ACC112 (cell line): Measurements from ENCODE around the gene ADH7.
A peak's percentile ranks its signal among the peaks of the same experiment; 100 is the strongest.

ENCODE experiments used
- H2AFZ ChIP-seq: fragments of 200-600 bp; sonication (generic); one replicate; pipeline ENCODE4 v1.6.0; 2017; ENCODE audit warnings: antibody characterized with exemption, low read length; ENCODE audit not compliant: unreplicated experiment
- H3K27ac ChIP-seq: fragments of 200-600 bp; sonication (generic); 2 replicates; pipeline ENCODE4 v1.5.1; 2014; ENCODE audit warnings: low read depth, mild to moderate bottlenecking, antibody characterized with exemption, low read length, moderate library complexity
- H3K27me3 ChIP-seq: fragments of 200-600 bp; sonication (generic); 2 replicates; pipeline ENCODE4 v1.6.1; 2014; ENCODE audit warnings: mild to moderate bottlenecking, antibody characterized with exemption, low read length, moderate library complexity, mixed read lengths; ENCODE audit not compliant: insufficient read depth
- H3K36me3 ChIP-seq: fragments of 200-600 bp; sonication (generic); 2 replicates; pipeline ENCODE4 v1.6.1; 2016; ENCODE audit warnings: mild to moderate bottlenecking, antibody characterized with exemption, low read length, moderate library complexity, mixed read lengths; ENCODE audit not compliant: insufficient read depth
- H3K4me1 ChIP-seq: fragments of 200-600 bp; sonication (generic); one replicate; pipeline ENCODE4 v1.6.1; 2016; ENCODE audit warnings: low read length, mixed read lengths; ENCODE audit not compliant: insufficient read depth, unreplicated experiment, control insufficient read depth
- H3K4me3 ChIP-seq: fragments of 200-600 bp; sonication (generic); 2 replicates; pipeline ENCODE4 v1.5.1; 2014; ENCODE audit warnings: mild to moderate bottlenecking, low read depth, low read length
- H3K79me2 ChIP-seq: fragments of 200-600 bp; sonication (generic); one replicate; pipeline ENCODE4 v1.6.0; 2016; ENCODE audit warnings: low read length; ENCODE audit not compliant: control insufficient read depth, unreplicated experiment, insufficient read depth

Gene ADH7

GRCh38 chr4:99435154-99435553 is at the start of gene ADH7:
TSS of gene ADH7 (minus strand) at chr4:99435342. CDS start at chr4:99435233, 109 bp downstream.
- Histone ChIP-seq H2AFZ (no peak within 1 kb of the TSS), H3K4me3 (no peak within 1 kb of the TSS), H3K79me2 (no peaks in the 10 kb centered on the region), H3K27ac (no peak within 1 kb of the TSS), H3K4me1 (no peaks in the 10 kb centered on the region), H3K27me3 (no peaks in the 10 kb centered on the region; the same call in 1 of the 2 replicates), H3K36me3 (no peaks in the 10 kb centered on the region)

- Histone ChIP-seq H3K4me3 (no peak overlapping the region), H2AFZ (no peak overlapping the region), H3K27me3 (no peaks in the 10 kb centered on the region), H3K79me2 (no peaks in the 10 kb centered on the region), H3K36me3 (no peaks in the 10 kb centered on the region), H3K27ac (no peak overlapping the region), H3K4me1 (no peaks in the 10 kb centered on the region)
Measured at GRCh38 chr4:99483636-99484035, 48.5 kb upstream of the ADH7 start.

- no peaks in the 10 kb centered on the region for H3K79me2 ChIP-seq
- H3K4me1 ChIP-seq, result no peaks in the 10 kb centered on the region
- no peaks in the 10 kb centered on the region for H3K36me3 ChIP-seq
- no peak overlapping the region for H3K27ac ChIP-seq
- H2AFZ ChIP-seq, result no peak overlapping the region
- H3K27me3 ChIP-seq, result peaks cover 37% of the 10 kb centered on the region
- no peak overlapping the region for H3K4me3 ChIP-seq
Measured at GRCh38 chr4:99473131-99473530, 38.0 kb upstream of the ADH7 start.

- Histone ChIP-seq H2AFZ (no peak overlapping the region), H3K4me1 (no peaks in the 10 kb centered on the region)
Measured at GRCh38 chr4:99471896-99472295, 36.8 kb upstream of the ADH7 start.

GRCh38 chr4:99471349-99471748 is 36.2 kb upstream of the ADH7 start:
- H3K79me2 ChIP-seq, result no peaks in the 10 kb centered on the region

More at GRCh38 chr4:99471896-99472295, 36.8 kb upstream of the ADH7 start:
- Histone ChIP-seq H3K4me3 (no peak overlapping the region), H3K27me3 (peaks cover 45% of the 10 kb centered on the region), H3K27ac (no peak overlapping the region), H3K79me2 (no peaks in the 10 kb centered on the region), H3K36me3 (no peaks in the 10 kb centered on the region)

GRCh38 chr4:99468889-99469288 is 33.7 kb upstream of the ADH7 start:
- Histone ChIP-seq H3K4me3 (no peak overlapping the region), H2AFZ (no peak overlapping the region), H3K27ac (no peak overlapping the region), H3K27me3 (peaks cover 43% of the 10 kb centered on the region), H3K4me1 (no peaks in the 10 kb centered on the region), H3K79me2 (no peaks in the 10 kb centered on the region), H3K36me3 (no peaks in the 10 kb centered on the region)

More at GRCh38 chr4:99471349-99471748, 36.2 kb upstream of the ADH7 start:
- H3K36me3 ChIP-seq, result no peaks in the 10 kb centered on the region
- H3K4me3 ChIP-seq, result no peak overlapping the region
- H3K27ac ChIP-seq, result no peak overlapping the region
- H3K27me3 ChIP-seq, result peaks cover 45% of the 10 kb centered on the region
- no peaks in the 10 kb centered on the region for H3K4me1 ChIP-seq
- no peak overlapping the region for H2AFZ ChIP-seq

GRCh38 chr4:99467887-99468286 is 32.7 kb upstream of the ADH7 start:
- no peak overlapping the region for H3K4me3 ChIP-seq
- no peaks in the 10 kb centered on the region for H3K4me1 ChIP-seq
- peaks cover 40% of the 10 kb centered on the region for H3K27me3 ChIP-seq
- H3K36me3 ChIP-seq, result no peaks in the 10 kb centered on the region
- no peak overlapping the region for H3K27ac ChIP-seq
- H2AFZ ChIP-seq, result no peak overlapping the region
- no peaks in the 10 kb centered on the region for H3K79me2 ChIP-seq

GRCh38 chr4:99463566-99463965 is 28.4 kb upstream of the ADH7 start:
- no peak overlapping the region for H3K4me3 ChIP-seq
- H3K27me3 ChIP-seq, result peaks cover 22% of the 10 kb centered on the region
- H2AFZ ChIP-seq, result peak overlapping the region; percentile 18
- no peaks in the 10 kb centered on the region for H3K36me3 ChIP-seq
- no peaks in the 10 kb centered on the region for H3K4me1 ChIP-seq
- no peaks in the 10 kb centered on the region for H3K79me2 ChIP-seq
- no peak overlapping the region for H3K27ac ChIP-seq

GRCh38 chr4:99462875-99463464 is 27.8 kb upstream of the ADH7 start:
- no peaks in the 10 kb centered on the region for H3K4me1 ChIP-seq
- no peak overlapping the region for H3K27ac ChIP-seq
- H3K79me2 ChIP-seq, result no peaks in the 10 kb centered on the region
- peak overlapping the region; percentile 18 for H2AFZ ChIP-seq
- no peak overlapping the region for H3K4me3 ChIP-seq
- no peaks in the 10 kb centered on the region for H3K36me3 ChIP-seq
- peaks cover 24% of the 10 kb centered on the region for H3K27me3 ChIP-seq

- no peaks in the 10 kb centered on the region for H3K79me2 ChIP-seq
- no peak overlapping the region for H2AFZ ChIP-seq
Measured at GRCh38 chr4:99461623-99462401, 26.7 kb upstream of the ADH7 start.

GRCh38 chr4:99459546-99460042 is 24.5 kb upstream of the ADH7 start:
- H3K27me3 ChIP-seq, result peaks cover 38% of the 10 kb centered on the region
- no peak overlapping the region for H3K27ac ChIP-seq
- no peak overlapping the region for H3K4me3 ChIP-seq
- no peaks in the 10 kb centered on the region for H3K79me2 ChIP-seq
- H3K36me3 ChIP-seq, result no peaks in the 10 kb centered on the region
- H2AFZ ChIP-seq, result no peak overlapping the region
- no peaks in the 10 kb centered on the region for H3K4me1 ChIP-seq

More at GRCh38 chr4:99461623-99462401, 26.7 kb upstream of the ADH7 start:
- Histone ChIP-seq H3K27ac (no peak overlapping the region), H3K4me1 (no peaks in the 10 kb centered on the region), H3K36me3 (no peaks in the 10 kb centered on the region), H3K4me3 (no peak overlapping the region), H3K27me3 (peaks cover 25% of the 10 kb centered on the region)
